Stomach (tissue), 4 donors: Measurements from ENCODE around the gene CELA3A.
"Not testable (repeated sequence)": the region's sequence is repeated elsewhere in the genome, so short reads cannot be mapped to it uniquely, and the experiment has no call there.

Experiments
- EP300 ChIP-seq: sonication (generic); formaldehyde crosslinking; IDR thresholded peaks from one replicate; pipeline ENCODE4 v1.6.1; 2017; ENCODE audit warnings: antibody characterized with exemption
- POLR2A ChIP-seq, 4 donors: fragments of 450-650 bp; IDR thresholded peaks; one replicate each; pipeline ENCODE4 v1.6.1; 2016; ENCODE audit warnings: antibody characterized with exemption in 4 of 4, control low read depth in 2 of 4, mild to moderate bottlenecking in 1 of 4, moderate library complexity in 1 of 4
- TF ChIP-seq, protein P1 (sequence below), 7 experiments: fragments of 450-650 bp in 4 of 7; fragments of 200-600 bp in 3 of 7; sonication (generic) in 3 of 7; IDR thresholded peaks; one replicate each; pipeline ENCODE4 v1.5.1; 2016 to 2019; ENCODE audit warnings: antibody characterized with exemption in 7 of 7, control low read depth in 2 of 7, mild to moderate bottlenecking in 1 of 7

DNA sequence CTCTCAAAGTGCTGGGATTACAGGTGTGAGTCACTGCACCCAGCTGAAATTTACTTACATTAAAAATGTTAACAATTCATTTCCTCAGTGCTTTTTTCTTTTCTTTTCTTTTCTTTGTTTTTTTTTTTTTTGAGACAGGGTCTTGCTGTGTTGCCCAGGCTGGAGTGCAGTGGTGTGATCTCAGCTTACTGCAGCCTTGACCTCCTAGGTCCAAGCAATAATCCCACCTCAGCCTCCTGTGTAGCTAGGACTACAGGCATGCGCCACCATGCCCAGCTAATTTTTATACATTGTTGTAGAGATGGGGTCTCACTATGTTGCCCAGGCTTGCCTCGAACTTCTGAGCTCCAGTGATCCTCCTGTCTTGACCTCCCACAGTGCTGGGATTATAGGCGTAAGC is 2.5 kb downstream of the CELA3A start:
- TF ChIP-seq EP300; POLR2A (IDR thresholded peaks at IDR 0.05): not testable (repeated sequence)
- TF ChIP-seq, protein P1, sequence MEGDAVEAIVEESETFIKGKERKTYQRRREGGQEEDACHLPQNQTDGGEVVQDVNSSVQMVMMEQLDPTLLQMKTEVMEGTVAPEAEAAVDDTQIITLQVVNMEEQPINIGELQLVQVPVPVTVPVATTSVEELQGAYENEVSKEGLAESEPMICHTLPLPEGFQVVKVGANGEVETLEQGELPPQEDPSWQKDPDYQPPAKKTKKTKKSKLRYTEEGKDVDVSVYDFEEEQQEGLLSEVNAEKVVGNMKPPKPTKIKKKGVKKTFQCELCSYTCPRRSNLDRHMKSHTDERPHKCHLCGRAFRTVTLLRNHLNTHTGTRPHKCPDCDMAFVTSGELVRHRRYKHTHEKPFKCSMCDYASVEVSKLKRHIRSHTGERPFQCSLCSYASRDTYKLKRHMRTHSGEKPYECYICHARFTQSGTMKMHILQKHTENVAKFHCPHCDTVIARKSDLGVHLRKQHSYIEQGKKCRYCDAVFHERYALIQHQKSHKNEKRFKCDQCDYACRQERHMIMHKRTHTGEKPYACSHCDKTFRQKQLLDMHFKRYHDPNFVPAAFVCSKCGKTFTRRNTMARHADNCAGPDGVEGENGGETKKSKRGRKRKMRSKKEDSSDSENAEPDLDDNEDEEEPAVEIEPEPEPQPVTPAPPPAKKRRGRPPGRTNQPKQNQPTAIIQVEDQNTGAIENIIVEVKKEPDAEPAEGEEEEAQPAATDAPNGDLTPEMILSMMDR (IDR thresholded peaks at IDR 0.05): not testable (repeated sequence)
